A549 (cell line): Measurements from ENCODE around the gene TPD52L1. TPM values are rescaled to one million over a fixed set of nuclear protein-coding genes. Genes with fewer than 3 reads are reported as not detected.

Experiments used
- ATAC-seq, 2 experiments: fragments of 200-7000 bp in 1 of 2; fragments of >200 bp in 1 of 2; cut with Nextera tagmentation in 1 of 2; cut with Tn5 transposase in 1 of 2; 3 replicates each; pipeline versions ENCODE4 v1.8.0 to v1.9.1; 2018 to 2020; ENCODE audit warnings: mild to moderate bottlenecking in 1 of 2, moderate library complexity in 1 of 2
- CTCF ChIA-PET: fragments of 300-600 bp; sonication (Branson Sonifier 250); formaldehyde crosslinking; extraction: SDS; loops from one replicate; lab custom pipeline; 2021; ENCODE audit warnings: antibody characterized with exemption, inconsistent platforms; lab: Yijun Ruan, JAX
- POLR2A ChIA-PET: fragments of 350-600 bp; formaldehyde crosslinking; extraction: SDS; loops from one replicate; lab custom pipeline; 2021; ENCODE audit warnings: antibody characterized with exemption, inconsistent platforms; lab: Yijun Ruan, JAX
- DNase-seq, 2 experiments: peaks; one replicate each; pipeline versions ENCODE4 v3.0.0 to v3.0.0-alpha.2; 2011 to 2016; ENCODE audit warnings: low read depth in 1 of 2, low spot score in 1 of 2
- FAIRE-seq: peaks from 2 replicates; lab custom pipeline; 2011; peaks lifted over from hg19 to GRCh38; lab: Jason Lieb, UNC
- H3K27ac ChIP-seq, 2 experiments: fragments of >200 bp; sonication (Bioruptor Twin); formaldehyde crosslinking; 3 replicates each; pipeline ENCODE4 v1.5.1; 2016 to 2017
- H3K4me1 ChIP-seq: fragments of >200 bp; sonication (Bioruptor Twin); formaldehyde crosslinking; 3 replicates; pipeline ENCODE4 v1.6.1; 2016
- H3K4me2 ChIP-seq: fragments of >200 bp; sonication (Bioruptor Twin); formaldehyde crosslinking; 3 replicates; pipeline ENCODE4 v1.6.1; 2016
- H3K4me3 ChIP-seq: fragments of >200 bp; sonication (Bioruptor Twin); formaldehyde crosslinking; 3 replicates; pipeline ENCODE4 v1.5.1; 2016
- H3K9me3 ChIP-seq: fragments of >200 bp; sonication (Bioruptor Twin); formaldehyde crosslinking; 3 replicates; pipeline ENCODE4 v1.6.1; 2016
- CBX2 ChIP-seq: fragments of 200-600 bp; sonication (generic); IDR thresholded peaks from 2 replicates; pipeline ENCODE4 v1.6.1; 2016; ENCODE audit warnings: low read depth, mild to moderate bottlenecking, borderline replicate concordance
- CBX8 ChIP-seq: fragments of 200-600 bp; sonication (generic); IDR thresholded peaks from 2 replicates; pipeline ENCODE4 v1.6.1; 2016
- EHF ChIP-seq: fragments of 250-450 bp; sonication (Bioruptor Pico); IDR thresholded peaks from 2 replicates; pipeline ENCODE4 v1.5.0; 2020; ENCODE audit warnings: mild to moderate bottlenecking
- EP300 ChIP-seq, 2 experiments: fragments of >200 bp; sonication (Bioruptor Twin); formaldehyde crosslinking; IDR thresholded peaks; 2 replicates in 1 of 2; 3 replicates in 1 of 2; pipeline ENCODE4 v1.6.1; 2016 to 2017
- FOSB ChIP-seq: fragments of 250-450 bp; sonication (Bioruptor Pico); IDR thresholded peaks from 2 replicates; pipeline ENCODE4 v1.5.0; 2020; ENCODE audit warnings: mild to moderate bottlenecking, moderate library complexity
- FOXS1 ChIP-seq: fragments of 250-450 bp; sonication (Bioruptor Pico); IDR thresholded peaks from 2 replicates; pipeline ENCODE4 v1.5.0; 2020; ENCODE audit warnings: mild to moderate bottlenecking, moderate library complexity
- JUN ChIP-seq, 2 experiments: fragments of >200 bp; sonication (Bioruptor Twin); formaldehyde crosslinking; IDR thresholded peaks; 2 replicates in 1 of 2; 3 replicates in 1 of 2; pipeline ENCODE4 v1.6.1; 2016 to 2017
- JUNB ChIP-seq: fragments of >200 bp; sonication (Bioruptor Twin); formaldehyde crosslinking; IDR thresholded peaks from 2 replicates; pipeline ENCODE4 v1.6.1; 2016
- POLR2AphosphoS2 ChIP-seq: conservative IDR thresholded peaks from 2 replicates; pipeline ENCODE4 v1.6.1; 2012; ENCODE audit warnings: low read length, improper control_type of control experiment, inconsistent platforms
- RAD21 ChIP-seq, 2 experiments: fragments of >200 bp in 1 of 2; sonication (Bioruptor Twin) in 1 of 2; formaldehyde crosslinking in 1 of 2; IDR thresholded peaks in 1 of 2; conservative IDR thresholded peaks in 1 of 2; 2 replicates in 1 of 2; 3 replicates in 1 of 2; pipeline ENCODE4 v1.6.1; 2012 to 2018; ENCODE audit warnings: inconsistent platforms in 1 of 2
- RCOR1 ChIP-seq: fragments of 150-350 bp; IDR thresholded peaks from 2 replicates; pipeline ENCODE4 v1.6.1; 2014; ENCODE audit warnings: antibody characterized with exemption, low read length, low read depth
- RFX5 ChIP-seq: fragments of 450-650 bp; IDR thresholded peaks from 2 replicates; pipeline ENCODE4 v1.7.1; 2014; ENCODE audit warnings: antibody characterized with exemption, mild to moderate bottlenecking, moderate library complexity
- SMC3 ChIP-seq: fragments of >200 bp; sonication (Bioruptor Twin); formaldehyde crosslinking; IDR thresholded peaks from 3 replicates; pipeline ENCODE4 v1.6.1; 2018; ENCODE audit warnings: inconsistent platforms
- TFCP2L1 ChIP-seq: fragments of 250-450 bp; sonication (Bioruptor Pico); IDR thresholded peaks from 2 replicates; pipeline ENCODE4 v1.5.0; 2021; ENCODE audit warnings: mild to moderate bottlenecking
- ZSCAN20 ChIP-seq: fragments of 250-450 bp; sonication (Bioruptor Pico); IDR thresholded peaks from 2 replicates; pipeline ENCODE4 v1.8.0; 2022; ENCODE audit warnings: mild to moderate bottlenecking, moderate library complexity
- WGBS: methylation state at CpG from one replicate; pipeline ENCODE4 v1.1.6; 2017; ENCODE audit errors: missing lambda C conversion rate; 5-methylcytosine and 5-hydroxymethylcytosine counted together
- polyA plus RNA-seq, 4 experiments: library from polyadenylated mRNA; depleted of rRNA in 3 of 4; stranded (reverse); fragments of >200 nt; fragmentation: RNase III in 1 of 4; extraction: RNeasy Plus Mini Kit Qiagen cat#74134 plus additional on column Dnase treatment in 1 of 4; gene quantifications; 2 replicates in 3 of 4; 3 replicates in 1 of 4; pipeline ENCODE4 v1.2.3, GENCODE V29; 2011 to 2017
- TF ChIP-seq, protein P1 (sequence below): fragments of >200 bp; sonication (Bioruptor Twin); formaldehyde crosslinking; IDR thresholded peaks from 3 replicates; pipeline ENCODE4 v1.5.1; 2016
- TF ChIP-seq, protein P2 (sequence below): IDR thresholded peaks from 2 replicates; pipeline ENCODE4 v1.6.1; 2012; ENCODE audit warnings: low read depth, borderline replicate concordance
- TF ChIP-seq, protein P3 (sequence below): fragments of 250-450 bp; sonication (Bioruptor Pico); IDR thresholded peaks from 2 replicates; pipeline ENCODE4 v1.5.0; 2020; ENCODE audit warnings: low read depth, mild to moderate bottlenecking, moderate library complexity
- TF ChIP-seq, protein P4 (sequence below): fragments of 450-650 bp; IDR thresholded peaks from 2 replicates; pipeline ENCODE4 v1.6.1; 2014; ENCODE audit warnings: antibody characterized with exemption
- TF ChIP-seq, protein P5 (sequence below): fragments of 200-600 bp; sonication (generic); IDR thresholded peaks from 2 replicates; pipeline ENCODE4 v1.6.1; 2016; ENCODE audit warnings: antibody characterized with exemption, mild to moderate bottlenecking, moderate library complexity

Gene TPD52L1
- polyA plus RNA-seq, 2 of the 4 experiments (the other 2 are of a cell fraction): 90.1 to 144 TPM

DNA sequence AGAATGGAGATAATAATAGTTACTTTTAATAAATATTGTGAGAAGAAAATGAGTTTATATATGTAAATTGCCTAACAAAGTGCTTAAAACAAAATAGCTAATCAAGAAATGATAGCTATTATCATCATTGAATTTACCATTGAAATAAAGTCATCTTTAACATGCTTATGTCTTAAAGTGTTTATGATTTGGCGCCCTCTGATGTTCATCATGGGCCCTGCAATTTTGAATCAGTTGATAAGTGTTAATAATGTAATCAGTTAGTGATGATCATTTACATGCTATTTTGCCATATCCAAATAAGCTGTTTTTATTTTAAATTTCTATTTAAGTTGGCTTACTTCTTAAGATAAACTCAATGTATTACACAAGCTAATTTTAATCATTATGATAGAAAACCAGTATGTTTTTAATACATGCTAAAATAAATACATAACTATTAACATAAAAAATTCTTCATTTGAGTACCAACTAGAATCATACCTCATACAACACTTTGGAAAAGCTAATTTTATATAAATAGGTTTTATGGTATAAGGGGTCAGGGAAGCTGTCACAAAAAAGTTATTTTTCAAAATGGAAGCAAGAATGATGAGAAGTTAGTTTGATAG, 39.2 kb upstream of the TPD52L1 start:
- Histone ChIP-seq H3K4me2 (no peak overlapping the region), H3K4me3 (no peak overlapping the region), H3K4me1 (no peaks in the 10 kb centered on the region), H3K9me3 (peaks cover 20% of the 10 kb centered on the region)
- CTCF ChIA-PET: interaction anchor here (0.6 to 3.7 kb wide), 21 partner anchors 9 to 256 kb away, joined by 3 to 23 read pairs (median 4); partner anchors contain the start of gene RNF217
- ATAC-seq (no peak), DNase-seq (peak; percentile 15 to 48), FAIRE-seq (no peak)
- 3% methylated on average over 1 of the region's 1 CpG for WGBS
- TF ChIP-seq RFX5 (no peak), RCOR1 (no peak), POLR2AphosphoS2 (no peak), JUN (IDR thresholded peaks at IDR 0.05) (no peak), EHF (CRISPR knock-in tag) (no peak), RAD21 (conservative IDR thresholded peaks at IDR 0.05 in 1 of 2, IDR thresholded peaks at IDR 0.05 in 1 of 2) (peak; percentile 79 to 84), SMC3 (peak; percentile 83)
- TF ChIP-seq, protein P1, sequence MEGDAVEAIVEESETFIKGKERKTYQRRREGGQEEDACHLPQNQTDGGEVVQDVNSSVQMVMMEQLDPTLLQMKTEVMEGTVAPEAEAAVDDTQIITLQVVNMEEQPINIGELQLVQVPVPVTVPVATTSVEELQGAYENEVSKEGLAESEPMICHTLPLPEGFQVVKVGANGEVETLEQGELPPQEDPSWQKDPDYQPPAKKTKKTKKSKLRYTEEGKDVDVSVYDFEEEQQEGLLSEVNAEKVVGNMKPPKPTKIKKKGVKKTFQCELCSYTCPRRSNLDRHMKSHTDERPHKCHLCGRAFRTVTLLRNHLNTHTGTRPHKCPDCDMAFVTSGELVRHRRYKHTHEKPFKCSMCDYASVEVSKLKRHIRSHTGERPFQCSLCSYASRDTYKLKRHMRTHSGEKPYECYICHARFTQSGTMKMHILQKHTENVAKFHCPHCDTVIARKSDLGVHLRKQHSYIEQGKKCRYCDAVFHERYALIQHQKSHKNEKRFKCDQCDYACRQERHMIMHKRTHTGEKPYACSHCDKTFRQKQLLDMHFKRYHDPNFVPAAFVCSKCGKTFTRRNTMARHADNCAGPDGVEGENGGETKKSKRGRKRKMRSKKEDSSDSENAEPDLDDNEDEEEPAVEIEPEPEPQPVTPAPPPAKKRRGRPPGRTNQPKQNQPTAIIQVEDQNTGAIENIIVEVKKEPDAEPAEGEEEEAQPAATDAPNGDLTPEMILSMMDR: peak; percentile 65
- TF ChIP-seq, all 56 proteins: peak for 3
- POLR2A ChIA-PET: interaction anchor here (1.0 kb wide), 1 partner anchor 244 kb away, joined by 3 read pairs; no protein-coding TSS in a partner anchor
- no peak overlapping the region for H3K27ac ChIP-seq

DNA sequence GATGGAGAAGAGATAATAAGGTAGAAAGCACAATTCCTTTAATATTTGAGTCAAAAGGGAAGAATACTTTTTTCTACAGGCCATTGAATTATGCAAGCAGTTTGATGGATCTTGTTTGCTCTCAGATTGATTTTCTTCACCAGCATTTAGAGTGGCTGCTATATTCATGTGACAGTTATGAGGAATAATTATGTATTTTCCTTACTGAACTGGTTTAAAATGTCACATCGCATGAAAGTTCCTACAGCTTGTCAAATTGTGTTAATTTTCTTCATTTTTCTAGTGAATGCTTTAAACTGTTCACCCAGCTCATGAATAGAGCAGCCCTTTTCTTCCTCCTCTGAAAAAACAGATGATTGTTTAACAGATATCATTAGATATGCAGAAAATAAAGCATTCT, 37.4 kb upstream of the TPD52L1 start:
- Histone ChIP-seq H3K9me3 (peaks cover 10% of the 10 kb centered on the region), H3K4me3 (no peak overlapping the region), H3K27ac (no peak overlapping the region), H3K4me2 (no peak overlapping the region), H3K4me1 (no peaks in the 10 kb centered on the region)
- CTCF ChIA-PET: no interaction called here
- POLR2A ChIA-PET: no interaction called here
- FAIRE-seq (no peak), DNase-seq (no peak), ATAC-seq (no peak)
- 59% methylated on average over 1 of the region's 1 CpG for WGBS
- TF ChIP-seq POLR2AphosphoS2 (no peak), CBX8 (no peak), JUNB (no peak), ZSCAN20 (CRISPR knock-in tag) (no peak), TFCP2L1 (CRISPR knock-in tag) (no peak), EP300 (IDR thresholded peaks at IDR 0.05) (no peak), RCOR1 (no peak), FOXS1 (CRISPR knock-in tag) (no peak), FOSB (CRISPR knock-in tag) (no peak), RAD21 (conservative IDR thresholded peaks at IDR 0.05 in 1 of 2, IDR thresholded peaks at IDR 0.05 in 1 of 2) (no peak), CBX2 (no peak)
- TF ChIP-seq, protein P2, sequence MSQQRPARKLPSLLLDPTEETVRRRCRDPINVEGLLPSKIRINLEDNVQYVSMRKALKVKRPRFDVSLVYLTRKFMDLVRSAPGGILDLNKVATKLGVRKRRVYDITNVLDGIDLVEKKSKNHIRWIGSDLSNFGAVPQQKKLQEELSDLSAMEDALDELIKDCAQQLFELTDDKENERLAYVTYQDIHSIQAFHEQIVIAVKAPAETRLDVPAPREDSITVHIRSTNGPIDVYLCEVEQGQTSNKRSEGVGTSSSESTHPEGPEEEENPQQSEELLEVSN: no peak
- TF ChIP-seq, protein P3, sequence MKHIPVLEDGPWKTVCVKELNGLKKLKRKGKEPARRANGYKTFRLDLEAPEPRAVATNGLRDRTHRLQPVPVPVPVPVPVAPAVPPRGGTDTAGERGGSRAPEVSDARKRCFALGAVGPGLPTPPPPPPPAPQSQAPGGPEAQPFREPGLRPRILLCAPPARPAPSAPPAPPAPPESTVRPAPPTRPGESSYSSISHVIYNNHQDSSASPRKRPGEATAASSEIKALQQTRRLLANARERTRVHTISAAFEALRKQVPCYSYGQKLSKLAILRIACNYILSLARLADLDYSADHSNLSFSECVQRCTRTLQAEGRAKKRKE (CRISPR knock-in tag): no peak
- TF ChIP-seq, protein P4, sequence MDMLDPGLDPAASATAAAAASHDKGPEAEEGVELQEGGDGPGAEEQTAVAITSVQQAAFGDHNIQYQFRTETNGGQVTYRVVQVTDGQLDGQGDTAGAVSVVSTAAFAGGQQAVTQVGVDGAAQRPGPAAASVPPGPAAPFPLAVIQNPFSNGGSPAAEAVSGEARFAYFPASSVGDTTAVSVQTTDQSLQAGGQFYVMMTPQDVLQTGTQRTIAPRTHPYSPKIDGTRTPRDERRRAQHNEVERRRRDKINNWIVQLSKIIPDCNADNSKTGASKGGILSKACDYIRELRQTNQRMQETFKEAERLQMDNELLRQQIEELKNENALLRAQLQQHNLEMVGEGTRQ: no peak
- TF ChIP-seq, protein P5, sequence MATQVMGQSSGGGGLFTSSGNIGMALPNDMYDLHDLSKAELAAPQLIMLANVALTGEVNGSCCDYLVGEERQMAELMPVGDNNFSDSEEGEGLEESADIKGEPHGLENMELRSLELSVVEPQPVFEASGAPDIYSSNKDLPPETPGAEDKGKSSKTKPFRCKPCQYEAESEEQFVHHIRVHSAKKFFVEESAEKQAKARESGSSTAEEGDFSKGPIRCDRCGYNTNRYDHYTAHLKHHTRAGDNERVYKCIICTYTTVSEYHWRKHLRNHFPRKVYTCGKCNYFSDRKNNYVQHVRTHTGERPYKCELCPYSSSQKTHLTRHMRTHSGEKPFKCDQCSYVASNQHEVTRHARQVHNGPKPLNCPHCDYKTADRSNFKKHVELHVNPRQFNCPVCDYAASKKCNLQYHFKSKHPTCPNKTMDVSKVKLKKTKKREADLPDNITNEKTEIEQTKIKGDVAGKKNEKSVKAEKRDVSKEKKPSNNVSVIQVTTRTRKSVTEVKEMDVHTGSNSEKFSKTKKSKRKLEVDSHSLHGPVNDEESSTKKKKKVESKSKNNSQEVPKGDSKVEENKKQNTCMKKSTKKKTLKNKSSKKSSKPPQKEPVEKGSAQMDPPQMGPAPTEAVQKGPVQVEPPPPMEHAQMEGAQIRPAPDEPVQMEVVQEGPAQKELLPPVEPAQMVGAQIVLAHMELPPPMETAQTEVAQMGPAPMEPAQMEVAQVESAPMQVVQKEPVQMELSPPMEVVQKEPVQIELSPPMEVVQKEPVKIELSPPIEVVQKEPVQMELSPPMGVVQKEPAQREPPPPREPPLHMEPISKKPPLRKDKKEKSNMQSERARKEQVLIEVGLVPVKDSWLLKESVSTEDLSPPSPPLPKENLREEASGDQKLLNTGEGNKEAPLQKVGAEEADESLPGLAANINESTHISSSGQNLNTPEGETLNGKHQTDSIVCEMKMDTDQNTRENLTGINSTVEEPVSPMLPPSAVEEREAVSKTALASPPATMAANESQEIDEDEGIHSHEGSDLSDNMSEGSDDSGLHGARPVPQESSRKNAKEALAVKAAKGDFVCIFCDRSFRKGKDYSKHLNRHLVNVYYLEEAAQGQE: no peak
